Activated CD4-positive, CD25-positive, alpha-beta regulatory T cell treated with anti-CD3 and anti-CD28 coated beads, Interleukin-2, amount 50 U/mL, for 16 hours (primary cell): ENCODE measurements around the gene SLC26A1.

Experiments used
- DNase-seq: peaks from one replicate; pipeline ENCODE4 v3.0.0-alpha.2; 2020; ENCODE audit warnings: low read depth, low spot score

Gene SLC26A1

GRCh38 chr4:1013225-1014073 lies 20.2 kb upstream of the SLC26A1 start:
- no peak for DNase-seq

GRCh38 chr4:1012034-1012739 lies 19.0 kb upstream of the SLC26A1 start:
- no peak for DNase-seq

- DNase-seq: no peak
These were observed 18.4 kb upstream of the SLC26A1 start for GRCh38 chr4:1011666-1012033.

- peak; percentile 83 for DNase-seq
These were observed 17.9 kb upstream of the SLC26A1 start, which contains the start of gene FGFRL1 for GRCh38 chr4:1011022-1011665. TSS of gene FGFRL1 (plus strand) at chr4:1011626. CDS start at chr4:1012486, 860 bp downstream.

GRCh38 chr4:1010395-1011021 lies 17.3 kb upstream of the SLC26A1 start:
- peak; percentile 30 for DNase-seq

- peak; percentile 61 for DNase-seq
These were observed 16.6 kb upstream of the SLC26A1 start for GRCh38 chr4:1009542-1010394.

GRCh38 chr4:1008840-1009541 lies 15.8 kb upstream of the SLC26A1 start:
- no peak for DNase-seq

- DNase-seq: no peak
These were observed 13.7 kb upstream of the SLC26A1 start for GRCh38 chr4:1006856-1007255.

- DNase-seq: no peak
These were observed 11.6 kb upstream of the SLC26A1 start for GRCh38 chr4:1004557-1005485.

- DNase-seq: no peak
These were observed 10.8 kb upstream of the SLC26A1 start for GRCh38 chr4:1004071-1004418.

GRCh38 chr4:1003271-1004070 lies 10.3 kb upstream of the SLC26A1 start:
- DNase-seq: no peak

GRCh38 chr4:1002631-1003251 lies 9.5 kb upstream of the SLC26A1 start:
- no peak for DNase-seq

GRCh38 chr4:1002131-1002630 lies 9.0 kb upstream of the SLC26A1 start:
- DNase-seq: no peak

GRCh38 chr4:1001561-1002130 lies 8.4 kb upstream of the SLC26A1 start:
- DNase-seq: no peak

GRCh38 chr4:1000686-1001260 lies 7.6 kb upstream of the SLC26A1 start:
- no peak for DNase-seq

GRCh38 chr4:999882-1000425 lies 6.8 kb upstream of the SLC26A1 start:
- DNase-seq: no peak
